ENCODE data around the gene NAA25. TPM values are rescaled to one million over a fixed set of nuclear protein-coding genes. Genes with fewer than 3 reads are reported as not detected.

NAA25 gene
- total and polyA plus RNA-seq, 9 of the 15 experiments (the other 6 are each of a cell fraction or from before 2014, with no cell fraction given): 26.6 to 59.6 (median 48.9) TPM

GRCh38 chr12:112012775-112013600 lies 95.6 kb downstream of the NAA25 start, which contains the start of the genes ERP29 and TMEM116:
TSS of gene ERP29 (plus strand) at chr12:112013426. CDS start at chr12:112013466, 40 bp downstream.
TSS of gene TMEM116 (minus strand) at chr12:112013165. CDS start at chr12:112005270, 7,895 bp downstream.
- peak within 1 kb of the TSS; percentile 99 for H3K27ac ChIP-seq (ENCODE audit: extremely low read depth, low read depth, low read length)
- ChIA-PET POLR2A (interaction anchor here (0.8 to 3.7 kb wide), 13 partner anchors 9 to 172 kb away, joined by 3 to 54 read pairs (median 4); partner anchors contain the start of genes MAPKAPK5 and TRAFD1), CTCF (ENCODE audit: low intra/inter-chr PET ratio) (interaction anchor here (0.8 to 2.6 kb wide), 2 partner anchors 68 to 260 kb away, joined by 3 to 15 read pairs; no protein-coding TSS in a partner anchor)
- H3K9ac ChIP-seq (ENCODE audit: insufficient read depth in 1 of 2, low read depth in 2 of 2, low read length in 2 of 2): peak within 1 kb of the TSS; percentile 93 to 98
- no peaks in the 10 kb centered on the region for H3K9me1 ChIP-seq (ENCODE audit: control insufficient read depth, insufficient read depth, low read length)
- peak within 1 kb of the TSS; percentile 95 for H3K4me3 ChIP-seq
- in situ Hi-C loops (cut with MboI): no loop called here
- BruUV-seq (replicated peaks): TSS peak; percentile 83
- peaks cover 37% of the 10 kb centered on the region for H3K36me3 ChIP-seq (ENCODE audit: control insufficient read depth, insufficient read depth, low read length)
- ATAC-seq (peak; percentile 86), DNase-seq (ENCODE audit: extremely low read depth in 1 of 4, low spot score in 3 of 4) (peak; percentile 99 to 100 (median 99)), FAIRE-seq (peak; percentile 90)
- H4K20me1 ChIP-seq (replicated peaks; ENCODE audit: control insufficient read depth, insufficient read depth, low read length): no peaks in the 10 kb centered on the region
- intact Hi-C loops (cut with micrococcal nuclease): loop anchor here (1.0 to 10.0 kb wide), 7 partner anchors 18 to 396 kb away; partner anchors contain the start of genes HECTD4, MAPKAPK5 and RPL6
- peaks cover 33 to 34% of the 10 kb centered on the region in 2 experiments; a peak in 4 of 5 replicates for H3K4me1 ChIP-seq (replicated peaks in 1 of 2; ENCODE audit: control insufficient read depth in 2 of 2, insufficient read depth in 2 of 2, low read length in 2 of 2)
- peaks cover 77% of the 10 kb centered on the region for H3K79me2 ChIP-seq (ENCODE audit: control insufficient read depth, insufficient read depth, low read length)
- no peaks in the 10 kb centered on the region for H3K27me3 ChIP-seq (ENCODE audit: control insufficient read depth in 2 of 2, insufficient read depth in 2 of 2, low read length in 2 of 2)
- H3K9me3 ChIP-seq (replicated peaks; ENCODE audit: control insufficient read depth, insufficient read depth, low read depth, low read length): no peaks in the 10 kb centered on the region
- WGBS (ENCODE audit: insufficient coverage, low coverage, missing lambda C conversion rate): under 1% methylated on average over 50 of the region's 67 CpGs
- peak within 1 kb of the TSS; percentile 91 for H2AFZ ChIP-seq (ENCODE audit: low read depth, low read length)
- peak within 1 kb of the TSS; percentile 95 for H3K4me2 ChIP-seq (ENCODE audit: insufficient read depth, low read length)
- TF ChIP-seq PRDM10 (IDR thresholded peaks at IDR 0.05; ENCODE audit: partially characterized antibody) (no peak), ZFPM2 (CRISPR knock-in tag; IDR thresholded peaks at IDR 0.05) (no peak), ZSCAN32 (CRISPR knock-in tag; IDR thresholded peaks at IDR 0.05) (no peak), ZNF408 (CRISPR knock-in tag; IDR thresholded peaks at IDR 0.05; ENCODE audit: low read depth) (no peak), YY1 (IDR thresholded peaks at IDR 0.05; ENCODE audit: borderline replicate concordance in 1 of 3, control insufficient read depth in 1 of 3, extremely low read depth in 1 of 3, insufficient read depth in 3 of 3, insufficient read length in 1 of 3, insufficient replicate concordance in 2 of 3, low read depth in 1 of 3, low read length in 2 of 3) (peak; percentile 44 to 84 (median 76)), GATAD2B (IDR thresholded peaks at IDR 0.05; ENCODE audit: borderline replicate concordance) (no peak; the same call in none of the 2 replicates), HNRNPH1 (optimal IDR thresholded peaks at IDR 0.05; ENCODE audit: low read depth, low read length) (no peak), HINFP (tag; conservative IDR thresholded peaks at IDR 0.05; ENCODE audit: low read depth) (peak; percentile 94), ZEB2 (IDR thresholded peaks at IDR 0.05) (peak; percentile 27; the same call in 1 of the 2 replicates), MAZ (CRISPR knock-in tag; conservative IDR thresholded peaks at IDR 0.05 in 1 of 2, IDR thresholded peaks at IDR 0.05 in 1 of 2) (peak; percentile 86 to 97), DPF2 (IDR thresholded peaks at IDR 0.05) (no peak), NFE2L1 (tag; IDR thresholded peaks at IDR 0.05; ENCODE audit: borderline replicate concordance, low read depth) (no peak), ZNF274 (IDR thresholded peaks at IDR 0.05; ENCODE audit: borderline replicate concordance, low read depth, low read length) (no peak), CBX5 (IDR thresholded peaks at IDR 0.05; ENCODE audit: borderline replicate concordance, low read depth) (no peak), RCOR1 (IDR thresholded peaks at IDR 0.05; ENCODE audit: borderline replicate concordance in 1 of 2, low read depth in 2 of 2, low read length in 2 of 2) (0 out of 4 replicates have a peak, but pooled peaks of 1 of the 2 experiments have one; percentile 28)
